Esophagus muscularis mucosa (tissue), 4 donors: ENCODE results near the gene RPL10A.

Experiments
- EP300 ChIP-seq: sonication (generic); formaldehyde crosslinking; IDR thresholded peaks from one replicate; pipeline ENCODE4 v1.6.1; 2017; ENCODE audit warnings: antibody characterized with exemption
- POLR2A ChIP-seq: fragments of 450-650 bp; IDR thresholded peaks from one replicate; pipeline ENCODE4 v1.6.1; 2017; ENCODE audit warnings: antibody characterized with exemption, moderate library complexity, mild to moderate bottlenecking, low read depth
- POLR2AphosphoS5 ChIP-seq, 2 donors: sonication (generic); formaldehyde crosslinking; IDR thresholded peaks; one replicate each; pipeline ENCODE4 v1.6.1; 2017; ENCODE audit warnings: antibody characterized with exemption in 2 of 2
- TF ChIP-seq, protein P1 (sequence below), 3 experiments: fragments of 200-600 bp in 2 of 3; fragments of 450-650 bp in 1 of 3; sonication (generic) in 2 of 3; IDR thresholded peaks; one replicate each; pipeline ENCODE4 v1.5.1; 2017 to 2019; ENCODE audit warnings: antibody characterized with exemption in 3 of 3, mild to moderate bottlenecking in 2 of 3, moderate library complexity in 1 of 3

DNA sequence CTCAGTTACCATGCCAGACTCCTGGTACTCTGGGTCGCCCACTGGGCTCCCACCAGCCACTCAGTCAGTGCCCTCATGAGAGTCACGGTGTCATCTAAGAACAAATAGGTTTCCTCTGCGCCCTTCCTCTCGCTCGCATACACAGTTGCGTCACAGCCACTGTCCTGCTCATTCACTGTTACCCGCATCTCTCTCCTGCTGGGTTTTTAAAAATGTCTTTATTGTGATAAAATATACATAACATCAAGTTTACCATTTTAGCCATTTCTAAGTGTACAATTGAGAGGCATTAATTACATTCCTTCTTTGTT is 24.7 kb downstream of the RPL10A start:
- TF ChIP-seq EP300 (no peak), POLR2AphosphoS5 (IDR thresholded peaks at IDR 0.05) (peak; percentile 51 to 65), POLR2A (no peak)
- TF ChIP-seq, protein P1, sequence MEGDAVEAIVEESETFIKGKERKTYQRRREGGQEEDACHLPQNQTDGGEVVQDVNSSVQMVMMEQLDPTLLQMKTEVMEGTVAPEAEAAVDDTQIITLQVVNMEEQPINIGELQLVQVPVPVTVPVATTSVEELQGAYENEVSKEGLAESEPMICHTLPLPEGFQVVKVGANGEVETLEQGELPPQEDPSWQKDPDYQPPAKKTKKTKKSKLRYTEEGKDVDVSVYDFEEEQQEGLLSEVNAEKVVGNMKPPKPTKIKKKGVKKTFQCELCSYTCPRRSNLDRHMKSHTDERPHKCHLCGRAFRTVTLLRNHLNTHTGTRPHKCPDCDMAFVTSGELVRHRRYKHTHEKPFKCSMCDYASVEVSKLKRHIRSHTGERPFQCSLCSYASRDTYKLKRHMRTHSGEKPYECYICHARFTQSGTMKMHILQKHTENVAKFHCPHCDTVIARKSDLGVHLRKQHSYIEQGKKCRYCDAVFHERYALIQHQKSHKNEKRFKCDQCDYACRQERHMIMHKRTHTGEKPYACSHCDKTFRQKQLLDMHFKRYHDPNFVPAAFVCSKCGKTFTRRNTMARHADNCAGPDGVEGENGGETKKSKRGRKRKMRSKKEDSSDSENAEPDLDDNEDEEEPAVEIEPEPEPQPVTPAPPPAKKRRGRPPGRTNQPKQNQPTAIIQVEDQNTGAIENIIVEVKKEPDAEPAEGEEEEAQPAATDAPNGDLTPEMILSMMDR (IDR thresholded peaks at IDR 0.05): no peak
